ENCODE results near the gene SUGCT.

DNA sequence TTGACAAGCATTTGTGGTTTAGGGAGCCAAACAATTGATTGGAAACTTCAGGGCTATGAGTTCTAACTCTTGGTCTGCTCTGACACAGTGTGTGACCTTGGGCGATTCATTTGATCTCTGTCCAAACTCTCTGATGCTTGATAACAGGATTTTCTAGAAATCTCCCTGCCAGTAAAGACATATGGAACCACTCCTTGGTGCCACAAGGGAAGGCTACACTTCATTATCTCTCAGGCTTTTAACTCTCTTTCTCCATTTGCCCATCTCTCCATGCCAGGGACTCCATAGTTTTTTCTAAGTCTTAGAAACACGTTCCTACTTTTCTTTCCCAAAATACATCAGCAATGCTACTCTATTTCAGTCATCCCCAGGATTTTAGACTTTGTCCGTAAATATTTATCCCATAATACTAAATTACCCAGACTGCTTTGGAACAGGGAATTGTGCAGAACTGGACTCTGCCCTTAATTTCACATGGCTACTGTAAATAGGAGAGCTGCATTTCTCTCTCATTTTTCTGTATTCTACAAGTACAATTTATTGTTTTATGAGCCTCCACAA lies 488.2 kb downstream of the SUGCT start:
- TF ChIP-seq POLR2AphosphoS5 (IDR thresholded peaks at IDR 0.05; ENCODE audit: low read depth, low read length) (no peak), TAF1 (IDR thresholded peaks at IDR 0.05; ENCODE audit: borderline replicate concordance, insufficient read depth, low read length) (no peak), SIN3A (IDR thresholded peaks at IDR 0.05; ENCODE audit: borderline replicate concordance, insufficient read depth, low read length) (no peak)
- TF ChIP-seq, protein P1, sequence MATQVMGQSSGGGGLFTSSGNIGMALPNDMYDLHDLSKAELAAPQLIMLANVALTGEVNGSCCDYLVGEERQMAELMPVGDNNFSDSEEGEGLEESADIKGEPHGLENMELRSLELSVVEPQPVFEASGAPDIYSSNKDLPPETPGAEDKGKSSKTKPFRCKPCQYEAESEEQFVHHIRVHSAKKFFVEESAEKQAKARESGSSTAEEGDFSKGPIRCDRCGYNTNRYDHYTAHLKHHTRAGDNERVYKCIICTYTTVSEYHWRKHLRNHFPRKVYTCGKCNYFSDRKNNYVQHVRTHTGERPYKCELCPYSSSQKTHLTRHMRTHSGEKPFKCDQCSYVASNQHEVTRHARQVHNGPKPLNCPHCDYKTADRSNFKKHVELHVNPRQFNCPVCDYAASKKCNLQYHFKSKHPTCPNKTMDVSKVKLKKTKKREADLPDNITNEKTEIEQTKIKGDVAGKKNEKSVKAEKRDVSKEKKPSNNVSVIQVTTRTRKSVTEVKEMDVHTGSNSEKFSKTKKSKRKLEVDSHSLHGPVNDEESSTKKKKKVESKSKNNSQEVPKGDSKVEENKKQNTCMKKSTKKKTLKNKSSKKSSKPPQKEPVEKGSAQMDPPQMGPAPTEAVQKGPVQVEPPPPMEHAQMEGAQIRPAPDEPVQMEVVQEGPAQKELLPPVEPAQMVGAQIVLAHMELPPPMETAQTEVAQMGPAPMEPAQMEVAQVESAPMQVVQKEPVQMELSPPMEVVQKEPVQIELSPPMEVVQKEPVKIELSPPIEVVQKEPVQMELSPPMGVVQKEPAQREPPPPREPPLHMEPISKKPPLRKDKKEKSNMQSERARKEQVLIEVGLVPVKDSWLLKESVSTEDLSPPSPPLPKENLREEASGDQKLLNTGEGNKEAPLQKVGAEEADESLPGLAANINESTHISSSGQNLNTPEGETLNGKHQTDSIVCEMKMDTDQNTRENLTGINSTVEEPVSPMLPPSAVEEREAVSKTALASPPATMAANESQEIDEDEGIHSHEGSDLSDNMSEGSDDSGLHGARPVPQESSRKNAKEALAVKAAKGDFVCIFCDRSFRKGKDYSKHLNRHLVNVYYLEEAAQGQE (IDR thresholded peaks at IDR 0.05; ENCODE audit: insufficient read depth in 1 of 2, low read depth in 2 of 2, low read length in 2 of 2) = no peak
